Large intestine (tissue), 3 donors: ENCODE measurements around the gene PSENEN. TPM values are rescaled to one million over a fixed set of nuclear protein-coding genes. Genes with fewer than 3 reads are reported as not detected.

ENCODE experiments used
- DNase-seq, 2 donors: peaks; one replicate each; pipeline versions ENCODE4 v3.0.0 to v3.0.0-alpha.2; 2013
- H3K27ac ChIP-seq: one replicate; pipeline ENCODE4 v1.5.1; 2013; ENCODE audit warnings: low read length
- H3K27me3 ChIP-seq: 2 replicates; pipeline ENCODE4 v1.6.1; 2013; ENCODE audit warnings: low read length; ENCODE audit not compliant: control insufficient read depth, insufficient read depth
- H3K36me3 ChIP-seq: 2 replicates; pipeline ENCODE4 v1.6.1; 2013; ENCODE audit warnings: low read length; ENCODE audit not compliant: control insufficient read depth, insufficient read depth
- H3K4me1 ChIP-seq: one replicate; pipeline ENCODE4 v1.6.1; 2013; ENCODE audit warnings: low read length; ENCODE audit not compliant: control insufficient read depth, insufficient read depth
- H3K4me3 ChIP-seq: one replicate; pipeline ENCODE4 v1.5.1; 2013; ENCODE audit warnings: low read length
- H3K9me3 ChIP-seq: one replicate; pipeline ENCODE4 v1.6.1; 2013; ENCODE audit warnings: mild to moderate bottlenecking, low read depth, low read length, moderate library complexity; ENCODE audit not compliant: control insufficient read depth
- WGBS: methylation state at CpG from one replicate; pipeline ENCODE4 v1.1.5; 2013; ENCODE audit warnings: low lambda C conversion rate; ENCODE audit not compliant: insufficient coverage; 5-methylcytosine and 5-hydroxymethylcytosine counted together
- polyA plus RNA-seq: library from polyadenylated mRNA; unstranded; fragments of 120-200 nt; gene quantifications from one replicate; pipeline ENCODE4 v1.2.1, GENCODE V29; 2013

PSENEN gene
- polyA plus RNA-seq, 1 donor, result 63.3 TPM

DNA sequence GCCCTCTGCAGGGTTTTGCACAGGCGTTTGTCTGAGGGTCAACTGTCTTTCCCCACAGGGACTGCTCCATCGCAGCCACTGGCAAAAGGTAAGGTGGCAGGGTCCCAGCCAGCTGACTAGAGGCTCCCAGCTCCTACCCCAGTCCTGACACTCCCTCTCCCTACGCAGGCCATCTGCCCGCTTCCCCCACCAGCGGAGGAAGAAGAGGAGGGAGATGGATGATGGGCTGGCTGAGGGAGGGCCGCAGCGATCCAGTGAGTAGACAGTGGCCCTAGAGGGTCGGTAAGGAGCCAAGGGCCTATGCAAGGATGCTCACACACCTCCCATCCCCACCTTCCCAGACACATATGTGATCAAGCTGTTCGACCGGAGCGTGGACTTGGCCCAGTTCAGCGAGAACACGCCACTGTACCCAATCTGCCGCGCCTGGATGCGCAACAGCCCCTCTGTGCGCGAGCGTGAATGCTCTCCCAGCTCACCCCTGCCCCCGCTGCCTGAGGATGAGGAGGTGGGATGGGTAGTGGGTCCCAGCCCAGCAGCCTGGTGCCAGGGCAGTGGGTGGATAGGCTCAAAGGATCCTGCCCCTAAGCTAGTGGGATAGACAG is 7.4 kb downstream of the PSENEN start:
- H3K27ac ChIP-seq, result no peak overlapping the region
- H3K4me3 ChIP-seq, result no peak overlapping the region
- H3K36me3 ChIP-seq, result peaks cover 19% of the 10 kb centered on the region
- peaks cover 23% of the 10 kb centered on the region for H3K27me3 ChIP-seq
- no peaks in the 10 kb centered on the region for H3K9me3 ChIP-seq
- no CpG with 5 or more reads among the region's 20 CpGs for WGBS
- DNase-seq, result no peak
- H3K4me1 ChIP-seq, result peaks cover 29% of the 10 kb centered on the region

DNA sequence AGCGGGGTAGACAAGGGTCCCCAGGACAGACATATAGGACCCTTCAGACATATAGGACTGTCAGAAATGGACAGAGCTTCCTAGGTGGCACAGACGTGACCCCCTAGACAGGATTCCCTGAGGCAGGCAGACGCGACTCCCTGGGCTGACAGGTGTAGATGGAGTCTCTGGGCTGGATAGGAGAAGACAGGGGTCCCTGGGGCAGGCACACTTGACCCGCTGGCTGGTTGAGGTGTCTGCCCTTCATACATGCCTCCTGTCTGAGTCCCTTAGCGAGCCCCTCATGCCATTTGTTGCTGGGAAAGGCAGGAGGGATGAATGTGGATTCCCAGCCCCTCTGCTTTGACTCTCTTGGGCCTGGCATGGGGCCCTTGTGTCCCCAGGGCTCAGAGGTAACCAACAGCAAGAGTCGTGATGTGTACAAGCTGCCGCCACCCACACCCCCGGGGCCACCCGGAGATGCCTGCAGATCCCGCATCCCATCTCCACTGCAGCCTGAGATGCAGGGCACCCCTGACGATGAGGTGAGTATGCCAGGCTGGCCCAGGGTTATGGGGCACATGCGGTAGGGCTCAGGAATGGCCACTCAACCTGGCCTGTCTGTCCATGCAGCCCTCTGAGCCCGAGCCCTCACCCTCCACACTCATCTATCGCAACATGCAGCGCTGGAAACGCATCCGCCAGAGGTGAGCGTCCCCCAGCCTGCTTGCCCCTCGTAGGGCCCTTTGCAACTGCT is 8.4 kb downstream of the PSENEN start:
- Histone ChIP-seq H3K27ac (no peak overlapping the region), H3K36me3 (peaks cover 19% of the 10 kb centered on the region), H3K4me1 (peaks cover 27% of the 10 kb centered on the region), H3K9me3 (no peaks in the 10 kb centered on the region), H3K4me3 (no peak overlapping the region), H3K27me3 (peaks cover 23% of the 10 kb centered on the region)
- WGBS, result no CpG with 5 or more reads among the region's 20 CpGs
- no peak for DNase-seq

DNA sequence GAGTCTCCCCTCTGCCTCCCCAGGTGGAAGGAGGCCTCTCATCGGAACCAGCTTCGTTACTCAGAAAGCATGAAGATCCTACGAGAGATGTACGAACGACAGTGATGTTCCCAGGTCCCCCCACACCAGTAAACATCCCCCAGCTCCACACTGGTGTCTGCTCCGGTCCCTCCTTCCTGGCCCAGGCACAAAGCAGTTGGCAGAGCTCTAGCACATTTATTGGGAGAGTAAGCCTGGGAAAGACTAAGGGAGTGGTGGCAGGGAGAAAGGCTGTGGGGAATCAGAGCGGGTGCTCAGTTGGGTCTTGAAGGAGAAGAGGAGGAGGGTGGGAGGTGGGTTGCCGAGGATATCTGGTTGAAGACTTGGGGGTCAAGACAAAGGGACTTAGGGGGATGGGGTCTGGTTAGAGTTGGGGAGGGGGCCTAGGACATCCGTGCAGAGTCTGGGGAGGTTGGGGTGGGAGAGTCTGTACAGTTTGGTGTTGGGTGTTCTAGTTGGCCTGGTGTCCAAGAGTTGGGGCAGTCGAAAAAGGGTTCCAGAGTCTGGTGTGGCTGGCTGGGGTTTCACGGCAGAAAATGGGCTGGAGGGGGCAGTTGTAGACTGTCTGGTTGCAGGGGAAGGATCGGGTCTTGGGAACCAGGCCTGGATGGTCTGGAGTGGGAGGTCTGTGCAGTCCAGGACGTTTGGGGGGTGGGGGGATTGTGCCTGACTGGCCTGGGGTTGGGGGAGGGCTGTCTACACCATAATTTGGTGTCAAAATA is 9.1 kb downstream of the PSENEN start:
- H3K36me3 ChIP-seq, result peaks cover 19% of the 10 kb centered on the region
- H3K4me1 ChIP-seq, result peaks cover 25% of the 10 kb centered on the region
- H3K9me3 ChIP-seq, result no peaks in the 10 kb centered on the region
- DNase-seq, result no peak
- H3K4me3 ChIP-seq, result no peak overlapping the region
- no CpG with 5 or more reads among the region's 13 CpGs for WGBS
- H3K27ac ChIP-seq, result no peak overlapping the region
- peaks cover 23% of the 10 kb centered on the region for H3K27me3 ChIP-seq

DNA sequence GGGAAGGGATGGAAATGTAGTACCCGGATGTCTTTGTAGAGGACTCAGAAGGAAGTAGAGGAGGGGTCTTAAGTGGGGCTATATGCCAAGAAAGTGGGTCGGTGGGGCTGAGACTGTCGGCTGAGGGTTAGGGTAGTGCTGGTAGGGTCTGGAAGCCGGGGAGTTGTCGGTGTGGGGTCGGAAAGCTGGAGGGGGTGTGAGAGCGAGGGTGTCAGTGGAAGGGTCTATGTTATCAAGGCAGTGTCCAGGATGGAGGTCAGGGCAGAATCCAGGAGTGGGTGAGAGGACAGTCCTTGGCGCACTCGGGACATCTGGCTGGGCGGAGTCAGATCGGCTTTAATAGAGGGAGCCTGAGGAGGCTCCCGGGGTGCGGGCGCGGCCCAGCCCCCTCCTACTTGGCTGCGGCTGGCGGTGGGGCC is 9.7 kb downstream of the PSENEN start:
- H3K4me1 ChIP-seq, result peaks cover 25% of the 10 kb centered on the region
- WGBS, result no CpG with 5 or more reads among the region's 17 CpGs

DNA sequence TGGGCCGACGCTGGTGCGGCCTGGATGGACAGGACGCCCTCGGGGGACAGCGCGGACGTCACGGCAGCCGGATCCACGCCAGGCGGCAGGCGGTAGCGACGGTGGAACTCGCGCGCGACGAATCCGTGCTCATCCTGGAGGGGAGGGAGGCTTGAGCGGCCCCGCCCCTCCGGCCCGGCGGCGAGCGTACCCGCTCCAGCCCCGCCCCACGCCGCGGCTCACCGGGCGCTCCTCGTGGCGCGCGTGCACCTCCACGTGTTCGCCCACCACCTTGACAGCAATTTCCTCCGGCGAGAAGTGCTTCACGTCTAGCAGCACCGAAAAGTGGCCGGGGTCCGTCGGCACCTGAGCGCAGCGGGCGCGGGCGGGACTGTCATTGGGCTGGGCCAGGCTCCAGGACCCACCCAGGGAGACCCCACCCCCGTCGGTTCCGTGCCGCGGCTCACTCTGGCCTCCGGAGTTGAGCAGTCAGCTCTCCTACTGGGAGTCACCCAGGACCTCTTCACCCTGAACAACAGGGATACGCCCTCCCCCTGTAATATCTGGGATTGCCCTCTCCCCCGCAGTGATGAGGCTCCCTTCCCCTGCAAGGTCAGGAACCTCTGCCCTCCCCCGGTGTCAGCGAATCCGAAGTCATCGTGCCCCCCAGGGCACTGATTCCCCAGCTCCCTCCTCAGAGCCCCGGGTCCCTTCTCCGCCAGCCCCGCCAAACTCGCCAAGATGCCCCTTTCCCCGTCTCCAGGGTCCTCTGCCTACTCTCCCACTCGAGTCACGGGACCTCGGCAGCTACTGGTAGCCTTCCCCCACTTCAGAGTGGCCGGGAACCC is 10.3 kb downstream of the PSENEN start:
- Histone ChIP-seq H3K27me3 (peaks cover 23% of the 10 kb centered on the region), H3K27ac (peak overlapping the region; percentile 67), H3K9me3 (no peaks in the 10 kb centered on the region), H3K4me1 (peaks cover 25% of the 10 kb centered on the region), H3K36me3 (peaks cover 26% of the 10 kb centered on the region), H3K4me3 (peak overlapping the region; percentile 81)
- DNase-seq, result peak; percentile 56 to 59
- no CpG with 5 or more reads among the region's 74 CpGs for WGBS

More for the DNA sequence above, 9.7 kb downstream of the PSENEN start:
- peak overlapping the region; percentile 25 for H3K4me3 ChIP-seq
- no peak for DNase-seq
- no peak overlapping the region for H3K27ac ChIP-seq
- no peaks in the 10 kb centered on the region for H3K9me3 ChIP-seq
- H3K27me3 ChIP-seq, result peaks cover 23% of the 10 kb centered on the region
- peaks cover 24% of the 10 kb centered on the region for H3K36me3 ChIP-seq

DNA sequence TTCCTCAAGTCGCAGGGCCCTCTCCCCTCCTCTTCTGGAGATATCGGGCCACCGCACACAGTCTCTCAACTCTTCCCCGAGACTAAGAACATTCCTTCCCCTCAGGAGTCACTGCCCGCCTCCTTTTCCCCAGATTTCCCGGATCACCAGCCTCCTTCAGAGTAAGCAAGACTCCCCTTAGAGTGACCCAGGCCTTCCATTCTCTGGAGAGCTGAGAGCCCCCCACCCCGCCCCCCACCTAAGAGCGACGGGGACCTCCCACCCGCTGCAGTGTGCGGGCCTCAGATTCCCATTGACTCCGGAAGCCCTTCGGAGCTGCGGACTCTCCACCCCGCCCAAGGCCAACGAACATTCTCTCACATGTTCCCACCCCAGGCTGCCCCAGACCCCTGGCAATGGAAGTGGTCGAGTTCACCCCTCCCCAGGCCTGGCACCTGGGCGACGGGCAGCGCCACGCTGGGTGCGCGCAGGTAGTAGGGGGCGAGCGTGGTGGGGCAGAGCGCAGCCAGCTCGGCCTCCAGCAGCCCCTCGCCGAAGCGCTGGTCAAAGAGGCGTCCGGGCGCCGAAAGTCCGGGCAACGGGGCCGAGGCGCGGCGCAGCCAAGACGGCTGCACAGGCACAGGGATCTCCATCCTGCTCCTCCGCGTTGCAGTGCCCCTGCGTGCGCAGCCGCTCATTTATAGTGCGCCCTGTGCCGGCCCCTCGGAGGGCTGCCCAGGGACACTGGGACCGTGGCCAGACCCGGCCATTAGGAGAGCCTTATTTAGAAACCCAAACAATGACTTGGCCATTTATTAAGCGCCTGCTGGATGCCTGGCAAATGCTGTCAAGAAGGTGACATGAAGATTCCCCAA is 11.2 kb downstream of the PSENEN start, which contains the start of gene HSPB6:
TSS of gene HSPB6 (minus strand) at position 653 of the 854 bp plus-strand sequence. CDS start at position 632, 21 bp downstream.
- peak within 1 kb of the TSS; percentile 81 for H3K4me3 ChIP-seq
- peak within 1 kb of the TSS; percentile 71 for H3K27ac ChIP-seq
- no peak for DNase-seq
- no peaks in the 10 kb centered on the region for H3K9me3 ChIP-seq
- WGBS, result no CpG with 5 or more reads among the region's 52 CpGs
- peaks cover 29% of the 10 kb centered on the region for H3K36me3 ChIP-seq
- H3K4me1 ChIP-seq, result peaks cover 25% of the 10 kb centered on the region
- H3K27me3 ChIP-seq, result peaks cover 23% of the 10 kb centered on the region

DNA sequence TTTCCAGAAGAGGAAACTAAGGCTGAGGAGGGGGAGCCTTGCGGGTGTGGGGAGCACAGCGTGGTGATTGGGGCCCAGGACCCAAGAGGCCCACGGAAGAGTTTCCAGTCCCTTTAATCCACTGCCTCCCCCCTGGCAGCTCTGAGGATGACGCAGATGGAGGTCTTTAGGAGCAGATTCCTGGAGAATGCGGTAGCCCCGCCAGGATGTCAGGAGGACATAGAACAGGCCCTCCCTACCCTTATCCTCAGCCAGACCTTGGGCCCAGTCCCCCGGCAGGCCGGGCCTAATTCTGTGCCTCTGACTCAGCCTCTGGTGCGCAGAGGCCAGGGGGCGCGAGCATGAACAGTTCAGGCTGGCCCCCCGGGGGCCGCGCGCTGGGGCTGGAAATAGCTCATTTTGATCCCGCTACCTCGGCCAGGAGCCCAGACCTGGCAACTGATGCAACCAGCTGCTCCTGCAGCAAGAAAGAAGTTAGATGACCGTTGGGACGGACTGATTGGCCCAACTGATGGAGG is 11.8 kb downstream of the PSENEN start:
- H3K36me3 ChIP-seq, result peaks cover 30% of the 10 kb centered on the region
- peaks cover 23% of the 10 kb centered on the region for H3K27me3 ChIP-seq
- peaks cover 25% of the 10 kb centered on the region for H3K4me1 ChIP-seq
- DNase-seq, result peak; percentile 66 to 69
- WGBS, result no CpG with 5 or more reads among the region's 19 CpGs
- no peaks in the 10 kb centered on the region for H3K9me3 ChIP-seq
- peak overlapping the region; percentile 71 for H3K27ac ChIP-seq
- H3K4me3 ChIP-seq, result peak overlapping the region; percentile 81

DNA sequence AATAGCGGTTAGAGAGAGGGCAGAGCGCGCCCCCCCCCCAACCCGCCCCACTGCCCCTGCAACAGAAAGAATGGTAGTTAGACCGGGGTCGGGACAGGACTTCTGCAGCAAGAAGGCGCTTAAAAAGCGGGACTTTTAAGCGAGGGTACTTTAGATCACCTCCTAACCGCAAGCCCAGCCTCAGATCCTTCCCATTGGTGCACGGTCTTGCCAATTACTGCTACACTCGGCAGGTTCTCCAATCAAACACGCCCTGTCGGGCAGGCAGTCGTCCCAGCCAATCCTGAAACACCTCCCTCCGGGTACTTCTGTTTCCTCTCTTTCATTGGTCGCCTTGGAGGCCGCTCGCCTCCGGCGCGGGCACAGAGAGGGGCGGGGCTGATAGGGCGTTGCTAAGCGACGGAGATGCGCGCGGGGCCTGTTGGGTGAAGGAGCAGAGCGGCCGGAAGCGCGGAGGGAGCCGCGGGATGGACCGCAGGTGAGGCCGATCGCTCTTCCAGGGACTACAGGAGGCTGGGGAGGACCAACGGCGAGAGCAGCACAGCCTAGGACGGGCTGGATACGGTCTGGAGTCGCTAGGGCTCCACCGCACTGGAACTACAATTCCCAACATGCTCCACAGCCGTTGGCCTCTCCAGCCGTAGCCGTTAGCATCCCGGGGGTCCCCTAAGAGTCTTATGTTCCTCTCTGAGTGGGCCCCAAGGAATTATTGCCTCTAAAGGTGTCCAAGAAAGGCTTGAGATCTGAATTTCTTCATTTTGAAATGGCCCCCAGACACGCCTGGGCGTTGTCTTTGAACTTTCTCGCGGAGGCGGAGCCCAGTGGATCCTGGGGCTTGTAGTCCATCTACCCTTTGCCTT is 12.5 kb downstream of the PSENEN start, which contains the start of gene PROSER3:
TSS of gene PROSER3 (plus strand) at position 428 of the 860 bp plus-strand sequence. CDS start at position 468, 40 bp downstream.
- H3K9me3 ChIP-seq, result no peaks in the 10 kb centered on the region
- DNase-seq, result peak; percentile 98 to 99
- peaks cover 23% of the 10 kb centered on the region for H3K36me3 ChIP-seq
- H3K27me3 ChIP-seq, result peaks cover 23% of the 10 kb centered on the region
- H3K4me3 ChIP-seq, result peak within 1 kb of the TSS; percentile 81
- H3K27ac ChIP-seq, result peak within 1 kb of the TSS; percentile 89
- peaks cover 25% of the 10 kb centered on the region for H3K4me1 ChIP-seq
- WGBS, result 0% methylated on average over 4 of the region's 53 CpGs
